ENCODE results near the gene KLF16. TPM values are rescaled to one million over a fixed set of nuclear protein-coding genes. Genes with fewer than 3 reads are reported as not detected.

The KLF16 gene
- total RNA-seq, 1 experiment from 2014 or later = 64.0 TPM

DNA sequence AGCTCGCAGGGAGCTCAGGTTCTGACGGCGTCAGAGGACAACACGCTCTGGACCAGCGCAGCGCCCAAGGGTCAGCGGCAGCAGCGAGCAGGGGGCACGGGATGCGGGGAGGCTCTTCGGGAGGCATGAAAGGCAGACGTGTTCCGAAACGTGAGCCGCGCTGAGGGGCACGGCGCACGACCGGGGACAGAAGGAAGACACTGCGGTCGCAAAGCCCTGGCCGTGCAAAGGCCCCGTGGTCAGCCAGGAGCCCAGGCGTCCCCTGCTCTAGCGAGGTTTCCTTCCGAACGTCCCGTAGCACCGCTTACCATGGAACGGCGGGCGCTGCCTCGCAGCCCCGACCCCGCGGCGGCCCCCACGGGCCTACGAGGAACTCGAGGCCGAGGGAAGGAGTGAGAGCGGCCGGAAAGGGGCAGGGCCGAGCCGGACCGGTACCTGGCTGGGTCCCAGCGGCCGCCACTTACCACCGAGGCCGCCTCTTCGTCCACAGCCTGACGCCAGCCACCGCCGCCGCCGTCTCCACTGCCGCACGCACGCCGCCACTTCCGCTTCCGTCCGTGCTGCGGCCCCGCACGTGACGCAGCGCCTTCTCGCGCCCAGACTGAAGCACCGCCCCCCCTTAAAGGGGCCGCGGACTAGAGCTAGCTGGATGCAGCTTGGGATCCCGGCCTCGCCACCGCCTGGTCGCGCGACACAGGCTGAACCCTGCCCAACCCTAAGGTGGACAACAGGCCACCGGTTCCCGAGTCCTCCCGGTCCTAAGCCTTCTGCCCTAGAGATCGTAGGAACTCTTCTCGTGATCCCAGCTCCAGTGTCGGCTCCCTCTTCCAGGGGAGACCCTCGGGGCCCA, 12.5 kb upstream of the KLF16 start (continued):
- TF ChIP-seq, protein P1, sequence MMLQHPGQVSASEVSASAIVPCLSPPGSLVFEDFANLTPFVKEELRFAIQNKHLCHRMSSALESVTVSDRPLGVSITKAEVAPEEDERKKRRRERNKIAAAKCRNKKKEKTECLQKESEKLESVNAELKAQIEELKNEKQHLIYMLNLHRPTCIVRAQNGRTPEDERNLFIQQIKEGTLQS (CRISPR knock-in tag; conservative IDR thresholded peaks at IDR 0.05) = no peak
- TF ChIP-seq, protein P2, sequence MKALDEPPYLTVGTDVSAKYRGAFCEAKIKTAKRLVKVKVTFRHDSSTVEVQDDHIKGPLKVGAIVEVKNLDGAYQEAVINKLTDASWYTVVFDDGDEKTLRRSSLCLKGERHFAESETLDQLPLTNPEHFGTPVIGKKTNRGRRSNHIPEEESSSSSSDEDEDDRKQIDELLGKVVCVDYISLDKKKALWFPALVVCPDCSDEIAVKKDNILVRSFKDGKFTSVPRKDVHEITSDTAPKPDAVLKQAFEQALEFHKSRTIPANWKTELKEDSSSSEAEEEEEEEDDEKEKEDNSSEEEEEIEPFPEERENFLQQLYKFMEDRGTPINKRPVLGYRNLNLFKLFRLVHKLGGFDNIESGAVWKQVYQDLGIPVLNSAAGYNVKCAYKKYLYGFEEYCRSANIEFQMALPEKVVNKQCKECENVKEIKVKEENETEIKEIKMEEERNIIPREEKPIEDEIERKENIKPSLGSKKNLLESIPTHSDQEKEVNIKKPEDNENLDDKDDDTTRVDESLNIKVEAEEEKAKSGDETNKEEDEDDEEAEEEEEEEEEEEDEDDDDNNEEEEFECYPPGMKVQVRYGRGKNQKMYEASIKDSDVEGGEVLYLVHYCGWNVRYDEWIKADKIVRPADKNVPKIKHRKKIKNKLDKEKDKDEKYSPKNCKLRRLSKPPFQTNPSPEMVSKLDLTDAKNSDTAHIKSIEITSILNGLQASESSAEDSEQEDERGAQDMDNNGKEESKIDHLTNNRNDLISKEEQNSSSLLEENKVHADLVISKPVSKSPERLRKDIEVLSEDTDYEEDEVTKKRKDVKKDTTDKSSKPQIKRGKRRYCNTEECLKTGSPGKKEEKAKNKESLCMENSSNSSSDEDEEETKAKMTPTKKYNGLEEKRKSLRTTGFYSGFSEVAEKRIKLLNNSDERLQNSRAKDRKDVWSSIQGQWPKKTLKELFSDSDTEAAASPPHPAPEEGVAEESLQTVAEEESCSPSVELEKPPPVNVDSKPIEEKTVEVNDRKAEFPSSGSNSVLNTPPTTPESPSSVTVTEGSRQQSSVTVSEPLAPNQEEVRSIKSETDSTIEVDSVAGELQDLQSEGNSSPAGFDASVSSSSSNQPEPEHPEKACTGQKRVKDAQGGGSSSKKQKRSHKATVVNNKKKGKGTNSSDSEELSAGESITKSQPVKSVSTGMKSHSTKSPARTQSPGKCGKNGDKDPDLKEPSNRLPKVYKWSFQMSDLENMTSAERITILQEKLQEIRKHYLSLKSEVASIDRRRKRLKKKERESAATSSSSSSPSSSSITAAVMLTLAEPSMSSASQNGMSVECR (CRISPR knock-in tag; IDR thresholded peaks at IDR 0.05; ENCODE audit: borderline replicate concordance) = peak; percentile 73; the same call in 1 of the 2 replicates
- TF ChIP-seq ZNF396 (CRISPR knock-in tag; IDR thresholded peaks at IDR 0.05; ENCODE audit: borderline replicate concordance) = no peak
- 0 out of 2 replicates have a peak, but pooled peaks have one; percentile 6 for TF ChIP-seq NFATC4 (CRISPR knock-in tag; IDR thresholded peaks at IDR 0.05)
- TF ChIP-seq, protein P3, sequence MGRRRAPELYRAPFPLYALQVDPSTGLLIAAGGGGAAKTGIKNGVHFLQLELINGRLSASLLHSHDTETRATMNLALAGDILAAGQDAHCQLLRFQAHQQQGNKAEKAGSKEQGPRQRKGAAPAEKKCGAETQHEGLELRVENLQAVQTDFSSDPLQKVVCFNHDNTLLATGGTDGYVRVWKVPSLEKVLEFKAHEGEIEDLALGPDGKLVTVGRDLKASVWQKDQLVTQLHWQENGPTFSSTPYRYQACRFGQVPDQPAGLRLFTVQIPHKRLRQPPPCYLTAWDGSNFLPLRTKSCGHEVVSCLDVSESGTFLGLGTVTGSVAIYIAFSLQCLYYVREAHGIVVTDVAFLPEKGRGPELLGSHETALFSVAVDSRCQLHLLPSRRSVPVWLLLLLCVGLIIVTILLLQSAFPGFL (CRISPR knock-in tag; IDR thresholded peaks at IDR 0.05; ENCODE audit: borderline replicate concordance) = no peak
- TF ChIP-seq PRRX2 (CRISPR knock-in tag; IDR thresholded peaks at IDR 0.05) = peak; percentile 70; the same call in 1 of the 2 replicates
- TF ChIP-seq OVOL2 (CRISPR knock-in tag; IDR thresholded peaks at IDR 0.05; ENCODE audit: borderline replicate concordance) = no peak
- TF ChIP-seq GRHL2 (CRISPR knock-in tag; IDR thresholded peaks at IDR 0.05; ENCODE audit: insufficient replicate concordance, severe bottlenecking) = no peak
- peak; percentile 81 for TF ChIP-seq CREB1 (CRISPR knock-in tag; IDR thresholded peaks at IDR 0.05)
- TF ChIP-seq, protein P4, sequence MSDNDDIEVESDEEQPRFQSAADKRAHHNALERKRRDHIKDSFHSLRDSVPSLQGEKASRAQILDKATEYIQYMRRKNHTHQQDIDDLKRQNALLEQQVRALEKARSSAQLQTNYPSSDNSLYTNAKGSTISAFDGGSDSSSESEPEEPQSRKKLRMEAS (CRISPR knock-in tag; IDR thresholded peaks at IDR 0.05) = peak; percentile 96
- peak; percentile 51 for TF ChIP-seq TP53 (CRISPR knock-in tag; IDR thresholded peaks at IDR 0.05)
- TF ChIP-seq, protein P5, sequence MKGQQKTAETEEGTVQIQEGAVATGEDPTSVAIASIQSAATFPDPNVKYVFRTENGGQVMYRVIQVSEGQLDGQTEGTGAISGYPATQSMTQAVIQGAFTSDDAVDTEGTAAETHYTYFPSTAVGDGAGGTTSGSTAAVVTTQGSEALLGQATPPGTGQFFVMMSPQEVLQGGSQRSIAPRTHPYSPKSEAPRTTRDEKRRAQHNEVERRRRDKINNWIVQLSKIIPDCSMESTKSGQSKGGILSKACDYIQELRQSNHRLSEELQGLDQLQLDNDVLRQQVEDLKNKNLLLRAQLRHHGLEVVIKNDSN (CRISPR knock-in tag; IDR thresholded peaks at IDR 0.05) = peak; percentile 99
- TF ChIP-seq NFYB (CRISPR knock-in tag; conservative IDR thresholded peaks at IDR 0.05; ENCODE audit: low read depth) = peak; percentile 26; the same call in 1 of the 2 replicates
- no peak for TF ChIP-seq JUN (CRISPR knock-in tag; IDR thresholded peaks at IDR 0.05)
- TF ChIP-seq, protein P6, sequence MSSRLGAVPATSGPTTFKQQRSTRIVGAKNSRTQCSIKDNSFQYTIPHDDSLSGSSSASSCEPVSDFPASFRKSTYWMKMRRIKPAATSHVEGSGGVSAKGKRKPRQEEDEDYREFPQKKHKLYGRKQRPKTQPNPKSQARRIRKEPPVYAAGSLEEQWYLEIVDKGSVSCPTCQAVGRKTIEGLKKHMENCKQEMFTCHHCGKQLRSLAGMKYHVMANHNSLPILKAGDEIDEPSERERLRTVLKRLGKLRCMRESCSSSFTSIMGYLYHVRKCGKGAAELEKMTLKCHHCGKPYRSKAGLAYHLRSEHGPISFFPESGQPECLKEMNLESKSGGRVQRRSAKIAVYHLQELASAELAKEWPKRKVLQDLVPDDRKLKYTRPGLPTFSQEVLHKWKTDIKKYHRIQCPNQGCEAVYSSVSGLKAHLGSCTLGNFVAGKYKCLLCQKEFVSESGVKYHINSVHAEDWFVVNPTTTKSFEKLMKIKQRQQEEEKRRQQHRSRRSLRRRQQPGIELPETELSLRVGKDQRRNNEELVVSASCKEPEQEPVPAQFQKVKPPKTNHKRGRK (CRISPR knock-in tag; IDR thresholded peaks at IDR 0.05; ENCODE audit: borderline replicate concordance) = no peak
- TF ChIP-seq, protein P7, sequence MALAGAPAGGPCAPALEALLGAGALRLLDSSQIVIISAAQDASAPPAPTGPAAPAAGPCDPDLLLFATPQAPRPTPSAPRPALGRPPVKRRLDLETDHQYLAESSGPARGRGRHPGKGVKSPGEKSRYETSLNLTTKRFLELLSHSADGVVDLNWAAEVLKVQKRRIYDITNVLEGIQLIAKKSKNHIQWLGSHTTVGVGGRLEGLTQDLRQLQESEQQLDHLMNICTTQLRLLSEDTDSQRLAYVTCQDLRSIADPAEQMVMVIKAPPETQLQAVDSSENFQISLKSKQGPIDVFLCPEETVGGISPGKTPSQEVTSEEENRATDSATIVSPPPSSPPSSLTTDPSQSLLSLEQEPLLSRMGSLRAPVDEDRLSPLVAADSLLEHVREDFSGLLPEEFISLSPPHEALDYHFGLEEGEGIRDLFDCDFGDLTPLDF (CRISPR knock-in tag; IDR thresholded peaks at IDR 0.05) = no peak; the same call in 1 of the 2 replicates
- TF ChIP-seq, protein P8, sequence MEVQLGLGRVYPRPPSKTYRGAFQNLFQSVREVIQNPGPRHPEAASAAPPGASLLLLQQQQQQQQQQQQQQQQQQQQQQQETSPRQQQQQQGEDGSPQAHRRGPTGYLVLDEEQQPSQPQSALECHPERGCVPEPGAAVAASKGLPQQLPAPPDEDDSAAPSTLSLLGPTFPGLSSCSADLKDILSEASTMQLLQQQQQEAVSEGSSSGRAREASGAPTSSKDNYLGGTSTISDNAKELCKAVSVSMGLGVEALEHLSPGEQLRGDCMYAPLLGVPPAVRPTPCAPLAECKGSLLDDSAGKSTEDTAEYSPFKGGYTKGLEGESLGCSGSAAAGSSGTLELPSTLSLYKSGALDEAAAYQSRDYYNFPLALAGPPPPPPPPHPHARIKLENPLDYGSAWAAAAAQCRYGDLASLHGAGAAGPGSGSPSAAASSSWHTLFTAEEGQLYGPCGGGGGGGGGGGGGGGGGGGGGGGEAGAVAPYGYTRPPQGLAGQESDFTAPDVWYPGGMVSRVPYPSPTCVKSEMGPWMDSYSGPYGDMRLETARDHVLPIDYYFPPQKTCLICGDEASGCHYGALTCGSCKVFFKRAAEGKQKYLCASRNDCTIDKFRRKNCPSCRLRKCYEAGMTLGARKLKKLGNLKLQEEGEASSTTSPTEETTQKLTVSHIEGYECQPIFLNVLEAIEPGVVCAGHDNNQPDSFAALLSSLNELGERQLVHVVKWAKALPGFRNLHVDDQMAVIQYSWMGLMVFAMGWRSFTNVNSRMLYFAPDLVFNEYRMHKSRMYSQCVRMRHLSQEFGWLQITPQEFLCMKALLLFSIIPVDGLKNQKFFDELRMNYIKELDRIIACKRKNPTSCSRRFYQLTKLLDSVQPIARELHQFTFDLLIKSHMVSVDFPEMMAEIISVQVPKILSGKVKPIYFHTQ (CRISPR knock-in tag; IDR thresholded peaks at IDR 0.05) = no peak
- peak; percentile 69; the same call in 1 of the 2 replicates for TF ChIP-seq GABPB1 (CRISPR knock-in tag; IDR thresholded peaks at IDR 0.05)
- peak; percentile 96 for TF ChIP-seq FOXK1 (CRISPR knock-in tag; IDR thresholded peaks at IDR 0.05)
- TF ChIP-seq, protein P9, sequence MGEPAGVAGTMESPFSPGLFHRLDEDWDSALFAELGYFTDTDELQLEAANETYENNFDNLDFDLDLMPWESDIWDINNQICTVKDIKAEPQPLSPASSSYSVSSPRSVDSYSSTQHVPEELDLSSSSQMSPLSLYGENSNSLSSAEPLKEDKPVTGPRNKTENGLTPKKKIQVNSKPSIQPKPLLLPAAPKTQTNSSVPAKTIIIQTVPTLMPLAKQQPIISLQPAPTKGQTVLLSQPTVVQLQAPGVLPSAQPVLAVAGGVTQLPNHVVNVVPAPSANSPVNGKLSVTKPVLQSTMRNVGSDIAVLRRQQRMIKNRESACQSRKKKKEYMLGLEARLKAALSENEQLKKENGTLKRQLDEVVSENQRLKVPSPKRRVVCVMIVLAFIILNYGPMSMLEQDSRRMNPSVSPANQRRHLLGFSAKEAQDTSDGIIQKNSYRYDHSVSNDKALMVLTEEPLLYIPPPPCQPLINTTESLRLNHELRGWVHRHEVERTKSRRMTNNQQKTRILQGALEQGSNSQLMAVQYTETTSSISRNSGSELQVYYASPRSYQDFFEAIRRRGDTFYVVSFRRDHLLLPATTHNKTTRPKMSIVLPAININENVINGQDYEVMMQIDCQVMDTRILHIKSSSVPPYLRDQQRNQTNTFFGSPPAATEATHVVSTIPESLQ (CRISPR knock-in tag; IDR thresholded peaks at IDR 0.05) = no peak
- 0 out of 2 replicates have a peak, but pooled peaks have one; percentile 38 for TF ChIP-seq RELA (CRISPR knock-in tag; IDR thresholded peaks at IDR 0.05; ENCODE audit: borderline replicate concordance)
- TF ChIP-seq SP1 (CRISPR knock-in tag; conservative IDR thresholded peaks at IDR 0.05) = peak; percentile 94
- TF ChIP-seq NR2C2 (CRISPR knock-in tag; IDR thresholded peaks at IDR 0.05) = peak; percentile 37; the same call in 1 of the 2 replicates

Data from WTC11 (cell line).